Fibroblast of peridontal ligament (primary cell): ENCODE measurements around the gene ZNF516.
A peak's percentile ranks its signal among the peaks of the same experiment; 100 is the strongest.

Source experiments
- DNase-seq: peaks from one replicate; pipeline ENCODE4 v3.0.0-alpha.2; 2010; ENCODE audit errors: extremely low read depth

Gene ZNF516

GRCh38 chr18:76468345-76469304, 26.4 kb downstream of the ZNF516 start:
- peak; percentile 54 for DNase-seq

DNA sequence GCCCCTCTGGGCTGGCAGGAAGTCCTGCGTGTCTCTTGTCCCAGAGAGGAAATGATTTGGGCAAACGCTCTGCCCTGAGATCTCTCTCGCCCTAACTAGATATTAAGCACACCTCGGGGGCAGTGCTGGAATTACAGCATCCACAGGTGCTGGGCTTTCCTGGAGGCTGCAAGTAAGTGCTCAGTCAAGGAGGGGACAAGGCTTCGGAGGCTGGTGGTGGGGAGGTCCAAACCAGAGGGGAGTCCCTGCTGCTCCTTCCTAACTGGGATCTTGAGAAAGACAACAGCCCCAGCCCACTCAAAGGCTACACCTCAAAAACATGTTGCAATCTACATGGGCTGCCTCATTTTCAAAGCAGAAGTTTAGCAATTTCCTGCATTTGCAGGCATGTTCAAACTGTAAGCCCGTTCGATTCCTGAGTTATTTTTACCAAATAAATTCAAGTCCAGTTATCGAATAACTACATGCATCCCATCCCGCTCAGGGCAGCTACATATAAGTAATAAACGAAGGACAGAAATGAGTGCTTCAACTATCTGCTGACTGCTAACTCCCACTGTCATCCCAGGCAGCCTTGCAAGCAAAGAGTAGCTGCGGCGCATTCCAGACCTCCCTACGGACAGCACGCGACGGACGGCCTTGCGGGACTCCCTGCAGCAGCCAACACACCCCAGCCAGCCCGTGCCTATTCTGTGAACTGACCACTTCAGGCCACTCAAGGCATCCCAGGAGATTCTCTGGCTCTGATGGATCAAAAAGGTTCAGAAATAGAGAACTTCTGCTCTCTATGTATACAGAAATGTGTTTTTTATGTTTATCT, 27.5 kb downstream of the ZNF516 start:
- no peak for DNase-seq

GRCh38 chr18:76466410-76466991, 28.5 kb downstream of the ZNF516 start:
- DNase-seq = no peak

- DNase-seq = no peak
Measured at GRCh38 chr18:76465630-76466409, 29.2 kb downstream of the ZNF516 start.

- no peak for DNase-seq
Measured at GRCh38 chr18:76464281-76465259, 30.5 kb downstream of the ZNF516 start.

GRCh38 chr18:76463872-76464271, 31.2 kb downstream of the ZNF516 start:
- DNase-seq = no peak

DNA sequence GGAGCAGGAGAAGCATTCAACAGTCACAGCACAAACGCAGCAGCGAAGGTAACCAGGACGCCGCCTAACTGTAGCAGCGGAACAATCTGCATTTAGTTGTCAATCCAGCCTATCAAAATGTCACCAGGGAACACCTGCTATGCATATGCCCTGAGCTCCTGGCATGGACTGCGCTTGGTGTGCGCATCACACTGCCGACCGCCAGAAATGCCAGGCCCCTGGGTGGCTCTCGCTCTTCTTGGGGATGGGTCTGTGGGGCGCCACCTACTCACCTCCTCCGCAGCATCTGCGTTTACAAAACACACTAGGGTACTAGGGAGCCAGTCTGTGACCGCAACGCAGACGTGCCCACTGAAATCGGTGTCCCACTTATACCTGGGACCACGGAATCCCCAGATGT, 31.7 kb downstream of the ZNF516 start:
- no peak for DNase-seq

GRCh38 chr18:76462326-76462694, 32.7 kb downstream of the ZNF516 start:
- DNase-seq = no peak

GRCh38 chr18:76461692-76462325, 33.2 kb downstream of the ZNF516 start:
- no peak for DNase-seq

GRCh38 chr18:76461148-76461547, 33.9 kb downstream of the ZNF516 start:
- DNase-seq = no peak

DNA sequence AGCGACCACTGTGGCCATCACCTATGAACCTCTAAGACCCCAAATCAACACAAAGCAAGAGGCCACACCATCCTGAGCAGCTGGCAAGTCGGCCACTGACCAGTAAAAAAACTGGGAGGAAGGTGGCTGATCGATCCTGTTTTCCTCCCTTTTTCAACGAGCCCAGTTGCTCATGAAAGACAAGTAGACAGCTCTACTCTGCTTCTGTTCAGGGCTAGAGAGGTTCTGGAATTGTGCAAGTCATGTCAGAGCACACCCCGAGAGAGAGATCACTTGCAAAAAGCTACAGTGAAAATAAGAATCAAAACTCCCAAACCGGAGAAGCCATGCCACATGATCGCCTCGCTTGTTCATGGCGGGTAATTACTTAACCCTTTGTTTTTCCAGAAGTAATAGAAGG, 34.6 kb downstream of the ZNF516 start:
- DNase-seq = peak; percentile 62

- peak; percentile 100 for DNase-seq
Measured at GRCh38 chr18:76459687-76460350, 35.2 kb downstream of the ZNF516 start.

DNA sequence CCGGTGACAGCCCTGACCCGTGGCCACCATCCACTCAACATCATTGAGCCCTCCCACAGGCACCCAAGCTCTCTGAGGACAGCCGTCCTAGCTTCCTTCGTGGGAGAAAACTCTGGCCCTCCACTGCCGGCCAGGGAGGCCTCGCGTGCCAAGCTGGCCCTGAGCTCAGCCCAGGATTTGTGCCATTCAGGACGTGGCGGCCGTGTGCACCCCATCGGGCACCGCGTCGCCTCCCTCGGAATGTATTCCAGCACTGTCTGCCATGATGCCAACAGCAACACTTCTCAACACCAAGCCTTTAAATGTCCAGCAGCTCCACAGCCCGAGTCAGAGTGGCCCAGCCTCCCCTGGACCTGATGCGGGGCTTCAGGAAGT, 35.7 kb downstream of the ZNF516 start:
- DNase-seq = no peak

- no peak for DNase-seq
Measured at GRCh38 chr18:76458522-76459311, 36.3 kb downstream of the ZNF516 start.

DNA sequence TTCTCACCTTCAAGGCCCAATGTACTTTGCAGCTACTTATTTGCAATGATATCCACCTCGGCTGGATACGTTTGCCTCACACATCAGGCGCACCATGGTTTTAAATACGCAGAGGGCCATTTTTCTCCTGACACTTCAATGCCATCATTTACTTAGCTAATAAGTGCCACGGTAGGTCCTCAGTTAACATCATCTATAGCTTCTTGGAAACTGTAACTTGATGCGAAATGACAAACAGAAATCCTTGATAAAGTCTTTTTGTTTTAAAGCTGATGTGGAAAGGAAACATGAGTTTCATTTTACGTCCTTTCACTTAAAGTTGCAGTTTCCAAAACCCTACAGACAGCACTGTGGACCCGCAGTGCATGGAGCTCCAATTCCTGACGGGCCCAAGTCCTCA, 37.1 kb downstream of the ZNF516 start:
- no peak for DNase-seq

GRCh38 chr18:76457475-76457874, 37.6 kb downstream of the ZNF516 start:
- DNase-seq = no peak

DNA sequence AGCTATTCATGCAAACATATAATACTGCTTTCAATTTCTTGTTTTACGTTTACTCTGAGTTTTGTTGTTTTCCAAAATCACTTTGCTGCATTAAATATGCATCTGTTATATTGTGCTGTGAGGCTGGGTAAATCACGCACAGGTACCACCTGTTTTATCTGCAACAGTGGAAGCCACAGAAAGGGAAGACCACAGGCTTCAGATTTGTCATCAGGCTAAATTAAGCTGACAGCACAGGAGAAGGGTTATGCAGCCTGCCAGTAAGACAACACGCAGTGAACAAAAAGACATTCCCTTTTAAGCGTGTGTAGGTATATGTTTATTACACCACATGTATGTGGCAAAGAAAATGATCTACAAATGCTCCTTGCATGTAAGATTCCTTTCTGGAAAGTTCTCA, 38.2 kb downstream of the ZNF516 start:
- DNase-seq = no peak

- no peak for DNase-seq
Measured at GRCh38 chr18:76456018-76456750, 38.9 kb downstream of the ZNF516 start.
